Measurements from ENCODE around the gene CCBE1. TPM values are rescaled to one million over a fixed set of nuclear protein-coding genes. Genes with fewer than 3 reads are reported as not detected.

The CCBE1 gene
- total and polyA plus RNA-seq, 4 experiments from 2014 or later, result not detected

DNA sequence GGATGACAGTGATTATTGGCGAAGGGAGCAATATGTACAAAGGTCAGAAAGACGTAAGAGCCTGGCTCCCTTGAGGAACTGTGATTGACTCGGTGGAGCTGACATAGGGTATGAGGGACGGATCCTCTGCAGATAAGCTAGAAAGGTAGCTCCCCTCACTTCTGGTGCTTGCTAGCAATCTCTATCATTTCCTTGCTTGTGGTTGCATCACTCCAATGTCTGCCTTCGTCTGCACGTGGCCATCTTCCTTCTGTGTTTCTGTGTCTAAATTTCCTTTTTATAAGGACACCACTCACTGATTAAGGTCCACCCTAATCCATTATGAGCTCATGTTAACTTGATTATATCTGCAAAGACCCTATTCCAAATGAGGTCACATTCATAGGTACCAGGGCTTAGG lies 315.3 kb downstream of the CCBE1 start:
- Histone ChIP-seq H3K27me3 (ENCODE audit: insufficient read depth, low read length) (no peaks in the 10 kb centered on the region), H3K4me3 (ENCODE audit: low read length in 2 of 2) (no peak overlapping the region), H3K36me3 (ENCODE audit: insufficient read depth, low read length) (no peaks in the 10 kb centered on the region), H3K27ac (ENCODE audit: low read depth, low read length) (no peak overlapping the region), H3K4me1 (ENCODE audit: insufficient read depth, low read length) (no peaks in the 10 kb centered on the region), H3K9me3 (ENCODE audit: control insufficient read depth in 1 of 2, low read length in 2 of 2) (no peaks in the 10 kb centered on the region)
- Mint-ChIP-seq H3K9me3 (no peaks in the 10 kb centered on the region), H3K27me3 (peaks cover 13 to 27% of the 10 kb centered on the region in 2 donors), H3K4me1 (no peaks in the 10 kb centered on the region), H3K36me3 (no peaks in the 10 kb centered on the region), H3K27ac (no peak overlapping the region), H3K4me3 (no peak overlapping the region)
- POLR2A ChIA-PET (ENCODE audit: partially characterized antibody), result no interaction called here
- intact Hi-C loops (cut with micrococcal nuclease), result no loop called here
- CTCF ChIA-PET (ENCODE audit: partially characterized antibody), result no interaction called here
- no peak for DNase-seq

Other genes starting within 250 kb of the CCBE1 start
- 1 to 10 TPM; 8.8 to 9.3 TPM for gene PMAIP1, start 202.6 kb upstream of the CCBE1 start, total RNA-seq
- gene PMAIP1, start 202.6 kb upstream of the CCBE1 start, polyA plus RNA-seq, result 10 to 100 TPM in 1 of 2 donors, 1 to 10 TPM in 1; 6.7 to 39.6 TPM

Measured in CD4-positive, alpha-beta memory T cell (primary cell).